ENCODE data around the gene BBS12. TPM values are rescaled to one million over a fixed set of nuclear protein-coding genes. Genes with fewer than 3 reads are reported as not detected.

BBS12 gene
- 1 to 10 TPM; 5.5 to 7.0 TPM for total RNA-seq

GRCh38 chr4:122732329-122733026, at the start of gene BBS12:
TSS of gene BBS12 (plus strand) at chr4:122732704. CDS start at chr4:122741893, 9,189 bp downstream.

Other genes with a start within 250 kb of the BBS12 start
- not detected for gene IL21, start 111.6 kb upstream of the BBS12 start, total RNA-seq
- gene FGF2, start 94.1 kb downstream of the BBS12 start, total RNA-seq = 1 to 10 TPM; 1.7 to 2.1 TPM
- gene NUDT6, start 189.9 kb downstream of the BBS12 start, total RNA-seq = 10 to 100 TPM in 1 of 2 donors, 1 to 10 TPM in 1; 7.9 to 13.7 TPM